Esophagus squamous epithelium (tissue), 4 donors: ENCODE measurements around the gene ADAMTS14.

Source experiments
- POLR2A ChIP-seq, 4 donors: fragments of 450-650 bp; IDR thresholded peaks; one replicate each; pipeline ENCODE4 v1.6.1; 2017; ENCODE audit warnings: antibody characterized with exemption in 4 of 4, mild to moderate bottlenecking in 4 of 4, moderate library complexity in 3 of 4
- TF ChIP-seq, protein P1 (sequence below), 6 experiments: fragments of 450-650 bp in 4 of 6; fragments of 200-600 bp in 2 of 6; sonication (generic) in 2 of 6; IDR thresholded peaks; one replicate each; pipeline ENCODE4 v1.5.1; 2016 to 2019; ENCODE audit warnings: antibody characterized with exemption in 6 of 6, mild to moderate bottlenecking in 4 of 6, moderate library complexity in 4 of 6

- TF ChIP-seq, protein P1, sequence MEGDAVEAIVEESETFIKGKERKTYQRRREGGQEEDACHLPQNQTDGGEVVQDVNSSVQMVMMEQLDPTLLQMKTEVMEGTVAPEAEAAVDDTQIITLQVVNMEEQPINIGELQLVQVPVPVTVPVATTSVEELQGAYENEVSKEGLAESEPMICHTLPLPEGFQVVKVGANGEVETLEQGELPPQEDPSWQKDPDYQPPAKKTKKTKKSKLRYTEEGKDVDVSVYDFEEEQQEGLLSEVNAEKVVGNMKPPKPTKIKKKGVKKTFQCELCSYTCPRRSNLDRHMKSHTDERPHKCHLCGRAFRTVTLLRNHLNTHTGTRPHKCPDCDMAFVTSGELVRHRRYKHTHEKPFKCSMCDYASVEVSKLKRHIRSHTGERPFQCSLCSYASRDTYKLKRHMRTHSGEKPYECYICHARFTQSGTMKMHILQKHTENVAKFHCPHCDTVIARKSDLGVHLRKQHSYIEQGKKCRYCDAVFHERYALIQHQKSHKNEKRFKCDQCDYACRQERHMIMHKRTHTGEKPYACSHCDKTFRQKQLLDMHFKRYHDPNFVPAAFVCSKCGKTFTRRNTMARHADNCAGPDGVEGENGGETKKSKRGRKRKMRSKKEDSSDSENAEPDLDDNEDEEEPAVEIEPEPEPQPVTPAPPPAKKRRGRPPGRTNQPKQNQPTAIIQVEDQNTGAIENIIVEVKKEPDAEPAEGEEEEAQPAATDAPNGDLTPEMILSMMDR (IDR thresholded peaks at IDR 0.05) = no peak
- TF ChIP-seq POLR2A (IDR thresholded peaks at IDR 0.05) = no peak
These were observed 96.8 kb downstream of the ADAMTS14 start for GRCh38 chr10:70769121-70769520.
